ENCODE results near the gene HBS1L. TPM values are rescaled to one million over a fixed set of nuclear protein-coding genes. Genes with fewer than 3 reads are reported as not detected.

Gene HBS1L
- total and polyA plus RNA-seq, 10 donors, result 12.3 to 66.9 (median 49.7) TPM

GRCh38 chr6:134967711-134968110 is 86.9 kb downstream of the HBS1L start:
- Histone ChIP-seq H3K4me3 (no peak overlapping the region), H3K4me1 (no peaks in the 10 kb centered on the region), H3K27me3 (replicated peaks in 1 of 7) (no peaks in the 10 kb centered on the region), H3K9me3 (no peaks in the 10 kb centered on the region), H3K27ac (no peak overlapping the region), H3K36me3 (peaks cover 0 to 95% (median 36%) of the 10 kb centered on the region in 6 donors)
- no peak for DNase-seq
- TF ChIP-seq POLR2AphosphoS5 (IDR thresholded peaks at IDR 0.05) (no peak), CTCF (IDR thresholded peaks at IDR 0.05 in 8 of 11, conservative IDR thresholded peaks at IDR 0.05 in 3 of 11) (no peak), POLR2A (IDR thresholded peaks at IDR 0.05) (no peak)
- WGBS, 5 donors, result 80 to 91% (median 87%) methylated on average over 1 of the region's 1 CpG
- intact Hi-C loops (cut with DNase I; ENCODE audit: low total_unique reads), result no loop called here

GRCh38 chr6:134964451-134965203 is 90.0 kb downstream of the HBS1L start:
- Histone ChIP-seq H3K27me3 (replicated peaks in 1 of 7) (no peaks in the 10 kb centered on the region), H3K27ac (no peak overlapping the region), H3K4me1 (no peaks in the 10 kb centered on the region), H3K36me3 (peaks cover 0 to 94% (median 35%) of the 10 kb centered on the region in 6 donors), H3K9me3 (peaks cover 0 to 11% (median 6%) of the 10 kb centered on the region in 8 donors), H3K4me3 (no peak overlapping the region)
- DNase-seq, result no peak
- TF ChIP-seq POLR2A (IDR thresholded peaks at IDR 0.05), result no peak
- TF ChIP-seq CTCF (IDR thresholded peaks at IDR 0.05 in 8 of 11, conservative IDR thresholded peaks at IDR 0.05 in 3 of 11), result no peak
- no peak for TF ChIP-seq POLR2AphosphoS5 (IDR thresholded peaks at IDR 0.05)
- WGBS, 5 donors, result 74 to 85% (median 79%) methylated on average over 1 of the region's 1 CpG
- intact Hi-C loops (cut with DNase I; ENCODE audit: low total_unique reads), result no loop called here

GRCh38 chr6:134962421-134962820 is 92.2 kb downstream of the HBS1L start:
- intact Hi-C loops (cut with DNase I; ENCODE audit: low total_unique reads), result no loop called here
- TF ChIP-seq CTCF (IDR thresholded peaks at IDR 0.05 in 8 of 11, conservative IDR thresholded peaks at IDR 0.05 in 3 of 11) (no peak), POLR2AphosphoS5 (IDR thresholded peaks at IDR 0.05) (no peak), POLR2A (IDR thresholded peaks at IDR 0.05) (no peak)
- no peak for DNase-seq
- no peaks in the 10 kb centered on the region for H3K27me3 ChIP-seq (replicated peaks in 1 of 7)
- H3K36me3 ChIP-seq, result peaks cover 0 to 84% (median 34%) of the 10 kb centered on the region in 6 donors
- H3K4me1 ChIP-seq, result no peaks in the 10 kb centered on the region
- H3K9me3 ChIP-seq, result peaks cover 0 to 18% (median 10%) of the 10 kb centered on the region in 8 donors
- H3K27ac ChIP-seq, result no peak overlapping the region
- H3K4me3 ChIP-seq, result no peak overlapping the region

GRCh38 chr6:134961366-134961765 is 93.3 kb downstream of the HBS1L start:
- 91 to 96% (median 94%) methylated on average over 3 of the region's 3 CpGs for WGBS, 5 donors
- H3K27ac ChIP-seq, result no peak overlapping the region
- TF ChIP-seq POLR2A (IDR thresholded peaks at IDR 0.05) (no peak), CTCF (IDR thresholded peaks at IDR 0.05 in 8 of 11, conservative IDR thresholded peaks at IDR 0.05 in 3 of 11) (no peak), POLR2AphosphoS5 (IDR thresholded peaks at IDR 0.05) (no peak)
- peaks cover 0 to 73% (median 33%) of the 10 kb centered on the region in 6 donors for H3K36me3 ChIP-seq
- no peaks in the 10 kb centered on the region for H3K4me1 ChIP-seq
- H3K9me3 ChIP-seq, result peaks cover 0 to 18% (median 10%) of the 10 kb centered on the region in 8 donors
- no peak overlapping the region for H3K4me3 ChIP-seq
- H3K27me3 ChIP-seq (replicated peaks in 1 of 7), result no peaks in the 10 kb centered on the region
- intact Hi-C loops (cut with DNase I; ENCODE audit: low total_unique reads), result no loop called here
- DNase-seq, result no peak
